ENCODE results near the gene EHBP1.

GRCh38 chr2:62874881-62875383 lies 169.4 kb downstream of the EHBP1 start:
- TF ChIP-seq CTCF (IDR thresholded peaks at IDR 0.05) (no peak), POLR2A (IDR thresholded peaks at IDR 0.05) (no peak), POLR2AphosphoS5 (IDR thresholded peaks at IDR 0.05) (no peak), EP300 (IDR thresholded peaks at IDR 0.05) (no peak)

All from upper lobe of left lung (tissue), 4 donors.